Inferior parietal cortex (tissue), 1 donor: ENCODE results near the gene GOLGA6C.
A peak's percentile ranks its signal among the peaks of the same experiment; 100 is the strongest.
"Not testable (repeated sequence)": the region's sequence is repeated elsewhere in the genome, so short reads cannot be mapped to it uniquely, and the experiment has no call there.

Source experiments
- DNase-seq: peaks from one replicate; pipeline ENCODE4 v3.0.0-alpha.2; 2016; ENCODE audit errors: extremely low spot score

GOLGA6C gene

DNA sequence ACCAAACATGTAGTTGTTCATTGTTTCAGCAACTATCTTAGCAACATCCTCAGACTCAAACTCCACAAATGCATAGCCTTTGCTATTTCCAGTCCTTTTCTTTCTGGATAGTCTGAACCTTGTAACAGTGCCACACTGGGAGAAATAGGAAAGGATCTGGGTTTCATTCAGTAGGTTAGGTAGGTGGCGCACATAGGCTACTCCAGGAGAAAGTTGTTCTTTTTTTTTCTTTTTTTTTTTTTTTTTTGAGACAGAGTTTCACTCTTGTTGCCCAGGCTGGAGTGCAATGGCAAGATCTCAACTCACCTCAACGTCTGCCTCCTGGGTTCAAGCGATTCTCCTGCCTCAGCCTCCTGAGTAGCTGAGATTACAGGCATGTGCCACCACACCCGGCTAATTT, 5.8 kb upstream of the GOLGA6C start:
- not testable (repeated sequence) for DNase-seq

DNA sequence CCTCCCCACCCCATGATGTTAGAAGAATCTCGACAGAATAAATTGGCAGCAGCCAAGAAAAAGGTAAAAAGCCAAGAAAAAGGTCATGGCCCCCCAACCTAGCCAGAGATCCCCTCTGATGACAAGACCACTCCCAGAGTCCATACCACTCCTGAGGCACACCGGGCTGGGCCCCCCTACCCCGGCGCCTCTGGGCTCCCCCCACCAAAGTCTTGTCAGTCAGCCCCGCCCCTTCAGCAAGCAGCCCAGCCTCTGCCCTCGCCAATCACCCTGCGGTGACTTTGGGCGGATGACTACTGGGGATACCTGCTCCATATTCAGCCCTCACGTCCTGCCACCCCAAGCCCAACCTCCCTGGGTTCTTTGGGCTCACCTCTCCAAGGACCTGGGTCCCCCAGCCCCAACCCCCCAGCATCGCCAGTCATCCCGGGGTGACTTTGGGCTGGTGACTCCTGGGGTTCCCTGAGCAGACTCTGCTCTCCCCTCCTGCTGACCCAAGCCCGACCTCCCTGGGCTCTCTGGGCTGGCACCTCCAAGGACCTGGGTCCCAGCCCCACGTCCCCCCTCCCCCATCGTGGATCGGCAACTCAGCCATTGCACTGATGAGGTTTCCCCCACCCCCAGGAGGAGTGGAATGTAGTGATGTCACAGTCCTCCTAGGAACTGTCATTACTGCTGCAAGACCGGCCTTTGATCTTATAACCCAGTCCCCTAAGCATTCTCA, 648 bp downstream of the GOLGA6C start:
- DNase-seq = not testable (repeated sequence)

DNA sequence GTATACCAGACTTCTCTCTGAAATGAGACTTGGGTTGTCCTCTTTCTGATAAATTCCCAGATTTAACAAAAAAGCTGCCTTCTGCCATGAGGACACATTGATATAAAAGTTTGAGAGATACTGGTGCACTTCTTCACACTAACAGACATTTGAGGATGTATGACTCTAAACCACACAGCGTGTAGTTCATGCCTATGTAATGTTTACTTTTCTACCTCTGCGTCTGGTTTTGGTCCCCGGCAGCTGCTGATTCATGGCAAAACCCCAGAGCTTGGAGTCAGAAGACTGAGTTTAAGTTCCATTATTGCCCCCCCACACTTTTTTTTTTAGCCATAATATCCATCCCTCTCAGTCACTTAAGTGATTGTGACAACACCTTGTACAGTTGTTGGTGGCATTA, 1.7 kb downstream of the GOLGA6C start:
- not testable (repeated sequence) for DNase-seq

DNA sequence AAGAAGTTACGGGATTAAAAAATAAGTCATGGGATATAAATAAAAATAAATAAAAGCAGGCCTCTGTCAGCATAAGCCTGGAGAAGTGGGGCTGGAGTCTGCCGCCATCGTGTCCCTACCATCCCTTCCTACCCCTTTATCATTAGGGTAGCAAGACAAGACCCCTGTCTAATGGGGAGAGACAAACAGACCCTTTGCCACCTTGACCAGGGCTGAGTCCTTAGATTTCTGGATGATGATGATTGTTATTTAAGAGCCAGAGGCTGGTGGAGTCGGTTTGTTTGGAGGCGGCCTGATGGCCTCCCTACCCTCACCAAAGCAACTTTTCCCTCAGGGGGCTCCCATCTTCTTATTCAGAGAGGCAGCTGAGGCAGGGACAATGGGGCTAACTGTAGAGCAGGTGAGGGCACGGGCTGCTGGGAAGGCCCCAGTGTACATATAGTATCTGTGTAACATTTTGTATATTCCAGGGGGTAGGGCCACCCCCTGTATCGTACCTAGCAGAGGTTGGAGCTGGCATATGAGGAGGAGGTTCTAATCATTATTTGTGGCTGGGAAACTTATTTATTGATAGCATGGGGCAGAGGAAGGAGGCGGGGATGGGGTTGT, 15.7 kb downstream of the GOLGA6C start:
- DNase-seq = not testable (repeated sequence)

GRCh38 chr15:75274509-75275107, 16.5 kb downstream of the GOLGA6C start:
- peak; percentile 4 for DNase-seq

- DNase-seq = not testable (repeated sequence)
Observed at GRCh38 chr15:75275617-75276016, 17.5 kb downstream of the GOLGA6C start.

DNA sequence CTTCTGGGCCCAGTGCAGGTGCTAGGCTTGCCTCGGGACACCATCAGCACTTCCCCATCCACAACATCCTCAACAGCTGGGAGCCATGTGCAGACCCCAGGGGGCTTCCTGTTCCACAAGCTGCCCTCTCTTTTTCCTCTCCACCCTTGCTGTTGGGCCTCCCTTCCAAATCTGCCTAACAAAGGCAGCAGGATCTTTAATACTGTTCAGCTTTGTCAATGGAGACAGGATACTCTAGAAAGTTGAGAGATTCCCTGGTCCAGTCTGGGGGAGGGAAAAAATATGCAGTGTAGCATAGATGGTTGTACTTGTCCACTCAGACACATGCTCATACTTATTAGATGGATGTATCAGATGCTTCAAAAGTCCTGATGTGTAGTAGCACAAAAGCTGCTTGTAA, 20.4 kb downstream of the GOLGA6C start:
- not testable (repeated sequence) for DNase-seq

- not testable (repeated sequence) for DNase-seq
Observed at GRCh38 chr15:75282572-75282971, 24.4 kb downstream of the GOLGA6C start, which contains the start of gene GOLGA6D. Gene GOLGA6D (plus strand): TSS chr15:75282835. CDS start chr15:75282876, 41 bp downstream.

- DNase-seq = not testable (repeated sequence)
Observed at GRCh38 chr15:75284152-75284551, 26.0 kb downstream of the GOLGA6C start.

- DNase-seq = not testable (repeated sequence)
Observed at GRCh38 chr15:75293660-75294059, 35.5 kb downstream of the GOLGA6C start.

DNA sequence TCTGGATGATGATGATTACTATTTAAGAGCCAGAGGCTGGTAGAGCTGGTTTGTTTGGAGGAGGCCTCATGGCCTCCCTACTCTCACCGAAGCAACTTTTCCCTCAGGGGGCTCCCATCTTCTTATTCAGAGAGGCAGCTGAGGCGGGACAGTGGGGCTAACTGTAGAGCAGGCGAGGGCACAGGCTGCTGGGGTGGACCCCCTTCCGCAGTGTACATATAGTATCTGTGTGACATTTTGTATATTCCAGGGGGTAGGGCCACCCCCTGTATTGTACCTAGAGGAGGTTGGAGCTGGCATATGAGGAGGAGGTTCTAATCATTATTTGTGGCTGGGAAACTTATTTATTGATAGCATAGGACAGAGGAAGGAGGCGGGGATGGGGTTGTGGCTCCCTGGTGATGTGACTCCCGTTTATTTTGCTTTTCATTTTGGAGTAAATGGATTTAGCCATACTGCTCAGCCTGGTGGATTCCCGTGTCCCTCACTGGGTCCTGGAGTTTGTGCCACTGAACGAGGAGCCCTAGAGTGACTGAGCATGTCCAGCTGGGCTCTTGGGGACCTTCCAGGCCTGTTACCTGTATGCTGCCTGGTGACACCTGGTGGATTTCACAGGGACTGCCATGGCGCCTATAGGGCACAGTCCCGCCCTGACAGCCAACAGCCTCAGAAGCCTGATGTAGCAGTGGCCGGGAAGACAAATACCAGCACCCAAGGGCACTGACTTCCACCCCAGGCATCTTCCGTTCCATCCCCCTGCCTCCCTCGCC, 40.6 kb downstream of the GOLGA6C start:
- DNase-seq = not testable (repeated sequence)

- not testable (repeated sequence) for DNase-seq
Observed at GRCh38 chr15:75299311-75299688, 41.2 kb downstream of the GOLGA6C start.

- DNase-seq = not testable (repeated sequence)
Observed at GRCh38 chr15:75300026-75300425, 41.9 kb downstream of the GOLGA6C start.

- DNase-seq = no peak
Observed at GRCh38 chr15:75302318-75302717, 44.2 kb downstream of the GOLGA6C start.

GRCh38 chr15:75302753-75303152, 44.6 kb downstream of the GOLGA6C start:
- DNase-seq = not testable (repeated sequence)

DNA sequence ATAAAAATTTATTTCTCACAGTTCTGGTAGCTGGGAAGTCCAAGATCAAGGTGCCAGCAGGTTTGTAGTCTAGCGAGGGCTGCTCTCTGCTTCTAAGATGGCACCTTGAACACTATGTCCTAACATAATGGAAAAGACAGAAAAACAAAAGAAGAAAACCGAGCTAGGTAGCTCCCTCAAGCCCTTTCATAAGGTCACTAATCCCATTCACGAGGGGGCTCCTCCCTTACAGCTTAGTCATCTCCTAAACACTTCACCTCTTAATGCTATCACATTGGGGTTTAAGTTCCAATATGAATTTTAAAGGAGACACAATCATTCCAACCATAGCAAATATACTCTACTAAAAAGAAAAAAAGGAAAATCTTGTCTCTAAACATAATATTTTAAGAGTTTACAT, 48.1 kb downstream of the GOLGA6C start:
- DNase-seq = no peak

GRCh38 chr15:75307778-75308390, 49.8 kb downstream of the GOLGA6C start:
- peak; percentile 2 for DNase-seq

DNA sequence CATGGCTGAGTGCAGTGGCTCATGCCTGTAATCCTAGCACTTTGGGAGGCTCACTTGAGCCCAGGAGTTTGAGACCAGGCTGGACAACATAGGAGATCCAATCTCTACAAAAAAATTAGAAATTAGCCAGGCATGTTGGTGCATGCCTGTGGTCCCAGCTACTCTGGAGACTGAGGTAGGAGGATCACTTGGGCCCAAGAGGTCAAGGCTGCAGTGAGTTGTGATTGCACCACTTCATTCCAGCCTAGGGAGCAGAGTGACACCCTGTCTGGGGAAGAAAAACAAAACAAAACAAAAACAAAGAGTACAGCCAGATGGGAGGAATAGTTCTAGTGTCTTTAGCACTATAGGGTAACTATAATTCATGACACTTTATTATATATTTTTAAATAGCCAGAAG, 51.6 kb downstream of the GOLGA6C start:
- no peak for DNase-seq

DNA sequence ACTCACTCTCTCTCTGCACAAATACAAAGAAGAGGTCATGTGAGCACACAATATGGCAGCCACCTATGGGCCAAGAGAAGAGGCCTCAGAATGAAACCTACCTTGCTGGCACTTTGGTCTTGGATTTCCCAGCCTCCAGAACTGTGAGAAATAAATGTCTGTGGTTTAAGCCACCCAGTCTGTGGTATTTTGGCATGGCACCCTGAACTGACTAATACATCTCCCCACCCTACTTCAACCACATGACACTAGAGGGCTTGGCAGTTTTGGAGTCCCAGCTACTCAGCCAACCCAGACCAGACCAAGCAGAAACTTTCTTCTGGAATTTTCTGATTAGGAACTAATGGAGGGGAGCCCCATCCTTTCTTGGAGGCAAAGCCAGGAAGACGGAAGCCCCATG, 54.4 kb downstream of the GOLGA6C start:
- not testable (repeated sequence) for DNase-seq

GRCh38 chr15:75313116-75313845, 55.1 kb downstream of the GOLGA6C start:
- no peak for DNase-seq
